IPS DF 19.7 (cell line): ENCODE results near the gene PTTG1IP.

ENCODE experiments used
- DNase-seq: peaks from one replicate; pipeline ENCODE4 v3.0.0-alpha.2; 2013; ENCODE audit warnings: low read depth, low spot score

The PTTG1IP gene

GRCh38 chr21:44801468-44802395 is 71.8 kb downstream of the PTTG1IP start, which contains the start of gene UBE2G2:
TSS of gene UBE2G2 (minus strand) at chr21:44801820. CDS start at chr21:44801748, 72 bp downstream.
- DNase-seq = no peak

- DNase-seq = no peak
These were observed 72.5 kb downstream of the PTTG1IP start for GRCh38 chr21:44800971-44801467.

DNA sequence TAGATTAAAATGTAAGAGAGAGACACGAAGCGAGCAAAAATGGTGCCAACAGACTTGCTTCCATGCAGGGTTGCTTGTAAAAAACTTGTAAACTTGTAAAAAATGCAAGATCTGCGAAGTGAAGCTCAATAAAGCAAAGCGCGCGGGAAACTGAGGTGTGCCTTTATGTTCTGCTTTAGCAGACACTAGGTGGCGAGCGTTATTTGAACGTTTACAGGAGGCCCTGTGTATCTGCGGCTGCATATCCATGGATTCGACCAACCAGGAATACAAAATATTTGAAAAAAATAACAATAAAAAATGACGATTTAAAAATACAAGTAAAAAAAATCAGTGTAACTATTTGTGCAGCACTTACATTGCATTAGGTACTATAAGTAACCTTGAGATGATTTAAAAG is 73.4 kb downstream of the PTTG1IP start:
- DNase-seq = no peak

DNA sequence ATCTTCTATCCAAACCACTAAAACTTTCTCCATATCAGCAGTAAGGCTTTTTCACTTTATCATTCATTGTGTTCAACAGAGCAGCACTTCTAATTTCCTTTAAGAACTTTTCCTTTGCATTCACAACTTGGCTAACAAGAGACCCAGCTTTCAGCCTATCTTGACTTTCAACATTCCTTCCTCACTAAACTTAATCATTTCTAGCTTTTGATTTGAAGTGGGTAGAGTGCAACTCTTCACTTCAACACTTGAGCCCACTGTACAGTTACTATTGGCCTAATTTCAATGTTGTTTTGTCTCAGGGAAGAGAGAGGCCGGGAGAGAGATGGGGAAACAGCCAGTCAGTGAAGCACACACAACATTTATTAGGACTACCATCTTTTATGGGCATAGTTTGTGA is 73.8 kb downstream of the PTTG1IP start:
- no peak for DNase-seq
